Upper lobe of left lung (tissue), 6 donors: ENCODE results near the gene ABL2. TPM values are rescaled to one million over a fixed set of nuclear protein-coding genes. Genes with fewer than 3 reads are reported as not detected.

Experiments
- ATAC-seq, 2 donors: fragments of 200-7000 bp; cut with Tn5 transposase; one replicate each; pipeline ENCODE4 v1.9.1; 2022; ENCODE audit warnings: mild to moderate bottlenecking in 2 of 2, moderate library complexity in 2 of 2; ENCODE audit not compliant: low FRiP score in 2 of 2
- DNase-seq, 2 donors: peaks; one replicate each; pipeline ENCODE4 v3.0.0-alpha.2; 2019 to 2020
- H3K27ac ChIP-seq, 4 donors: fragments of 200-600 bp; sonication (generic); one replicate each; pipeline ENCODE4 v1.5.1; 2016 to 2019
- H3K27me3 ChIP-seq, 4 donors: fragments of 200-600 bp; sonication (generic); one replicate each; pipeline ENCODE4 v1.5.1; 2017 to 2019
- H3K36me3 ChIP-seq, 4 donors: fragments of 200-600 bp; sonication (generic); one replicate each; pipeline ENCODE4 v1.5.1; 2016 to 2019
- H3K4me1 ChIP-seq, 4 donors: fragments of 200-600 bp; sonication (generic); one replicate each; pipeline ENCODE4 v1.5.1; 2018 to 2019
- H3K4me3 ChIP-seq, 4 donors: fragments of 200-600 bp; sonication (generic); one replicate each; pipeline ENCODE4 v1.5.1; 2017 to 2019; ENCODE audit warnings: mild to moderate bottlenecking in 2 of 4, moderate library complexity in 1 of 4
- H3K9me3 ChIP-seq, 4 donors: fragments of 200-600 bp; sonication (generic); one replicate each; pipeline ENCODE4 v1.5.1; 2018 to 2019
- EP300 ChIP-seq, 4 donors: sonication (generic); formaldehyde crosslinking; IDR thresholded peaks; one replicate each; pipeline ENCODE4 v1.5.1; 2017; ENCODE audit warnings: antibody characterized with exemption in 4 of 4, control low read depth in 2 of 4
- POLR2A ChIP-seq, 4 donors: fragments of 450-650 bp; IDR thresholded peaks; one replicate each; pipeline ENCODE4 v1.5.1; 2016 to 2017; ENCODE audit warnings: antibody characterized with exemption in 4 of 4, mild to moderate bottlenecking in 2 of 4
- POLR2AphosphoS5 ChIP-seq, 2 donors: sonication (generic); formaldehyde crosslinking; IDR thresholded peaks; one replicate each; pipeline ENCODE4 v1.5.1; 2017; ENCODE audit warnings: antibody characterized with exemption in 2 of 2
- WGBS, 2 donors: methylation state at CpG; one replicate each; pipeline ENCODE4 v1.1.5; 2017 to 2018; 5-methylcytosine and 5-hydroxymethylcytosine counted together
- total RNA-seq, 6 donors: library from RNA; depleted of rRNA in 4 of 6; stranded (reverse); fragments of >200 nt in 4 of 6; gene quantifications; one replicate each; pipeline versions ENCODE4 v1.1.0 to v1.2.1, GENCODE V29; 2016 to 2021
- TF ChIP-seq, protein P1 (sequence below), 6 experiments: fragments of 450-650 bp in 4 of 6; fragments of 200-600 bp in 2 of 6; sonication (generic) in 2 of 6; IDR thresholded peaks; one replicate each; pipeline ENCODE4 v1.5.1; 2016 to 2019; ENCODE audit warnings: antibody characterized with exemption in 6 of 6
- donor health status: DM: no; HTN: no; CAD: no; lungs with moderate emphysema.
- donor health status: DM: no; HTN: yes; CAD: no; lungs with severe emphysema.

ABL2 gene
- total RNA-seq, 6 donors from 2014 or later = 17.2 to 31.3 (median 22.9) TPM

GRCh38 chr1:179107706-179108629 lies 121.5 kb downstream of the ABL2 start:
- ATAC-seq = peak in 1 of 2 donors; percentile 8

GRCh38 chr1:179105393-179105792 lies 124.1 kb downstream of the ABL2 start:
- peaks cover 7 to 42% (median 28%) of the 10 kb centered on the region in 4 donors for H3K36me3 ChIP-seq
- no peaks in the 10 kb centered on the region for H3K9me3 ChIP-seq
- peak in 1 of 2 donors; percentile 34 for DNase-seq
- no peak overlapping the region for H3K4me3 ChIP-seq
- H3K27me3 ChIP-seq = no peaks in the 10 kb centered on the region
- TF ChIP-seq POLR2A (IDR thresholded peaks at IDR 0.05) = no peak
- TF ChIP-seq, protein P1, sequence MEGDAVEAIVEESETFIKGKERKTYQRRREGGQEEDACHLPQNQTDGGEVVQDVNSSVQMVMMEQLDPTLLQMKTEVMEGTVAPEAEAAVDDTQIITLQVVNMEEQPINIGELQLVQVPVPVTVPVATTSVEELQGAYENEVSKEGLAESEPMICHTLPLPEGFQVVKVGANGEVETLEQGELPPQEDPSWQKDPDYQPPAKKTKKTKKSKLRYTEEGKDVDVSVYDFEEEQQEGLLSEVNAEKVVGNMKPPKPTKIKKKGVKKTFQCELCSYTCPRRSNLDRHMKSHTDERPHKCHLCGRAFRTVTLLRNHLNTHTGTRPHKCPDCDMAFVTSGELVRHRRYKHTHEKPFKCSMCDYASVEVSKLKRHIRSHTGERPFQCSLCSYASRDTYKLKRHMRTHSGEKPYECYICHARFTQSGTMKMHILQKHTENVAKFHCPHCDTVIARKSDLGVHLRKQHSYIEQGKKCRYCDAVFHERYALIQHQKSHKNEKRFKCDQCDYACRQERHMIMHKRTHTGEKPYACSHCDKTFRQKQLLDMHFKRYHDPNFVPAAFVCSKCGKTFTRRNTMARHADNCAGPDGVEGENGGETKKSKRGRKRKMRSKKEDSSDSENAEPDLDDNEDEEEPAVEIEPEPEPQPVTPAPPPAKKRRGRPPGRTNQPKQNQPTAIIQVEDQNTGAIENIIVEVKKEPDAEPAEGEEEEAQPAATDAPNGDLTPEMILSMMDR (IDR thresholded peaks at IDR 0.05) = peak in 3 of 6 experiments; percentile 15 to 46 (median 35)
- H3K27ac ChIP-seq = no peak overlapping the region
- 73 to 77% methylated on average over 7 of the region's 7 CpGs for WGBS, 2 donors
- peaks cover 0 to 3% (median 0%) of the 10 kb centered on the region in 4 donors for H3K4me1 ChIP-seq
- ATAC-seq = no peak

More at GRCh38 chr1:179107706-179108629, 121.5 kb downstream of the ABL2 start:
- no peaks in the 10 kb centered on the region for H3K9me3 ChIP-seq
- no peak overlapping the region for H3K4me3 ChIP-seq
- no peak for DNase-seq
- 69 to 80% methylated on average over 11 to 15 of the region's 15 CpGs for WGBS, 2 donors
- no peaks in the 10 kb centered on the region for H3K27me3 ChIP-seq
- TF ChIP-seq, protein P1 (IDR thresholded peaks at IDR 0.05) = no peak
- no peak for TF ChIP-seq POLR2AphosphoS5 (IDR thresholded peaks at IDR 0.05)
- TF ChIP-seq EP300 (IDR thresholded peaks at IDR 0.05) = no peak
- TF ChIP-seq POLR2A (IDR thresholded peaks at IDR 0.05) = no peak
- H3K4me1 ChIP-seq = peaks cover 0 to 3% (median 0%) of the 10 kb centered on the region in 4 donors
- H3K36me3 ChIP-seq = peaks cover 15 to 62% (median 41%) of the 10 kb centered on the region in 4 donors
- H3K27ac ChIP-seq = no peak overlapping the region

GRCh38 chr1:179104611-179105250 lies 124.7 kb downstream of the ABL2 start:
- no peaks in the 10 kb centered on the region for H3K27me3 ChIP-seq
- peaks cover under 1 to 36% (median 22%) of the 10 kb centered on the region in 4 donors for H3K36me3 ChIP-seq
- DNase-seq (no peak), ATAC-seq (no peak)
- no peak overlapping the region for H3K4me3 ChIP-seq
- H3K27ac ChIP-seq = no peak overlapping the region
- peaks cover 0 to 3% (median 0%) of the 10 kb centered on the region in 4 donors for H3K4me1 ChIP-seq
- no peak for TF ChIP-seq EP300 (IDR thresholded peaks at IDR 0.05)
- TF ChIP-seq POLR2A (IDR thresholded peaks at IDR 0.05) = no peak
- TF ChIP-seq, protein P1 (IDR thresholded peaks at IDR 0.05) = no peak
- TF ChIP-seq POLR2AphosphoS5 (IDR thresholded peaks at IDR 0.05) = no peak
- H3K9me3 ChIP-seq = no peaks in the 10 kb centered on the region
- WGBS, 2 donors = 85 to 89% methylated on average over 3 of the region's 3 CpGs

DNA sequence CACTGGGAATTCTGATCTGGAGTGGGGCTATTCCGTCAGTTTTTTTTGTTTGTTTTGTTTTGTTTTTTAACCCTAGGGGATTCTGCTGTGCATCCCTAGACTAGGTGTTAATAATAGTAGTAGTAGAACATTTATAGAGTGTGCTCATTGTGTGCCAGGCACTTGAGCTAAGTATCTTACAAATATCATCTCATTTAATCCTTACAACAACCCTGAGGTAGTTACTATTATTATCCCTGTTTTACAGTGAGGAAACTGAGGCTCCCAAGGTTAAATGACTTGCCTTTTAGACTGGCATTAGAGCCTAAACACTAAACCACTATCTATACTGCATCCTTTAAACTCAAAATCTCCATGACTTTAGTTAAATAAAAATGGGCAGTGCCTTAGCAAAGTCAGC lies 125.5 kb downstream of the ABL2 start:
- Histone ChIP-seq H3K9me3 (no peaks in the 10 kb centered on the region), H3K36me3 (peaks cover 0 to 28% (median 15%) of the 10 kb centered on the region in 4 donors), H3K4me1 (peaks cover 0 to 3% (median 0%) of the 10 kb centered on the region in 4 donors), H3K4me3 (no peak overlapping the region), H3K27ac (no peak overlapping the region), H3K27me3 (no peaks in the 10 kb centered on the region)
- DNase-seq = no peak
- TF ChIP-seq POLR2AphosphoS5 (IDR thresholded peaks at IDR 0.05) (no peak), POLR2A (IDR thresholded peaks at IDR 0.05) (no peak), EP300 (IDR thresholded peaks at IDR 0.05) (no peak)
- TF ChIP-seq, protein P1 (IDR thresholded peaks at IDR 0.05) = no peak
- 100% methylated on average over 1 of the region's 1 CpG for WGBS, 2 donors
- ATAC-seq = no peak
